Activated CD4-positive, alpha-beta T cell treated with anti-CD3 and anti-CD28 coated beads for 48 hours (primary cell): ENCODE measurements around the gene ZNF677.
"Not testable (repeated sequence)": the region's sequence is repeated elsewhere in the genome, so short reads cannot be mapped to it uniquely, and the experiment has no call there.

ENCODE experiments used
- DNase-seq: peaks from one replicate; pipeline ENCODE4 v3.0.0-alpha.2; 2020

ZNF677 gene

GRCh38 chr19:53192771-53193534 is 61.7 kb downstream of the ZNF677 start, which contains the start of gene ZNF665:
TSS of gene ZNF665 (minus strand) at chr19:53193358. CDS start at chr19:53182898, 10,460 bp downstream.
- peak; percentile 87 for DNase-seq

GRCh38 chr19:53190253-53190652 is 64.4 kb downstream of the ZNF677 start:
- no peak for DNase-seq

GRCh38 chr19:53189691-53190198 is 64.9 kb downstream of the ZNF677 start:
- not testable (repeated sequence) for DNase-seq
